ENCODE data around the gene RNU2-1.
"Not testable (repeated sequence)": the region's sequence is repeated elsewhere in the genome, so short reads cannot be mapped to it uniquely, and the experiment has no call there.

RNU2-1 gene

DNA sequence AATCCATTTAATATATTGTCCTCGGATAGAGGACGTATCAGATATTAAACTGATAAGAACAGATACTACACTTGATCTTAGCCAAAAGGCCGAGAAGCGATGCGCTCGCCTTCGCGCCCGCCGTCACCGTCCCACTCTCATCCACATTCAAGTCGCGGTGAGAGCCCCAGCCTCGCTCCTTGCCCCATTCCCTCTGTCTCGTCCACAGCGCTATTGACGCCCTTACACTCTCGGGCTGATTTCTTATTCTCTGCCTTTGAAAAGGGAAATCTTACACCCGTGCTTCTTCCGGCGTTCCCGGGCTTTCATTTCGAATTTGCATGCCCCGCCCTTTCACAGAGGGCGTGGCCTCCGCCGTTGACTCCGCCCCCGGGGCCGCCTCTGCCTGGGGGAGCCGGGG lies at the start of gene RNU2-1:
Gene RNU2-1, minus strand, starts transcription at position 101 of the 400 bp plus-strand sequence.
- not testable (repeated sequence) for H3K9me3 ChIP-seq (ENCODE audit: control insufficient read depth, insufficient read depth, low read depth, low read length); H3K27me3 ChIP-seq (ENCODE audit: control insufficient read depth, insufficient read depth, low read length); H3K4me1 ChIP-seq (ENCODE audit: control insufficient read depth, insufficient read depth, low read length); H3K9ac ChIP-seq (ENCODE audit: low read length); H3K4me3 ChIP-seq (ENCODE audit: low read depth, low read length); H3K27ac ChIP-seq (ENCODE audit: low read depth, low read length); H3K36me3 ChIP-seq (ENCODE audit: control insufficient read depth, insufficient read depth, low read length)

GRCh38 chr17:43272914-43273313 lies 39.1 kb upstream of the RNU2-1 start:
- H3K9me3 ChIP-seq (ENCODE audit: control insufficient read depth, insufficient read depth, low read depth, low read length); H3K4me1 ChIP-seq (ENCODE audit: control insufficient read depth, insufficient read depth, low read length); H3K9ac ChIP-seq (ENCODE audit: low read length); H3K36me3 ChIP-seq (ENCODE audit: control insufficient read depth, insufficient read depth, low read length); H3K27me3 ChIP-seq (ENCODE audit: control insufficient read depth, insufficient read depth, low read length); H3K27ac ChIP-seq (ENCODE audit: low read depth, low read length); H3K4me3 ChIP-seq (ENCODE audit: low read depth, low read length): not testable (repeated sequence)

DNA sequence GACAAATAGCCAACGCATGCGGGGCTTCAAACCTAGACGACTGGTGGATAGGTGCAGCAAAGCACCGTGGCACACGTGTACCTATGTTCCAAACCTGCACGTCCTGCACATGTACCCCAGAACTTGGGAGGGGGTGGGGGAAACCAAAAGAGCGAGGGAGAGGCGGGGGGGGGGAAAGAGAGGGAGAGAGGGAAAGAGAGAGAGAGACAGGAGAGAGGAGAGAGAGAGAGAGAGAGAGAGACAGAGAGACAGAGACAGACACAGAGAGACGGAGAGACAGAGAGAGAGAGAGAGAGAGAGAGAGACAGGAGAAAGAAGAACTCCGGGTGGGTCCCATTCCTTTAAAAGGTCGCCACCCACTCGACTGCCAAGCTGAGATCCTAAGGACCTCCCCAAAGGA lies 38.7 kb upstream of the RNU2-1 start:
- H3K9me3 ChIP-seq (ENCODE audit: control insufficient read depth, insufficient read depth, low read depth, low read length); H3K9ac ChIP-seq (ENCODE audit: low read length); H3K4me3 ChIP-seq (ENCODE audit: low read depth, low read length); H3K27me3 ChIP-seq (ENCODE audit: control insufficient read depth, insufficient read depth, low read length); H3K4me1 ChIP-seq (ENCODE audit: control insufficient read depth, insufficient read depth, low read length); H3K36me3 ChIP-seq (ENCODE audit: control insufficient read depth, insufficient read depth, low read length); H3K27ac ChIP-seq (ENCODE audit: low read depth, low read length): not testable (repeated sequence)

- H3K36me3 ChIP-seq (ENCODE audit: control insufficient read depth, insufficient read depth, low read length); H3K4me3 ChIP-seq (ENCODE audit: low read depth, low read length); H3K4me1 ChIP-seq (ENCODE audit: control insufficient read depth, insufficient read depth, low read length); H3K27ac ChIP-seq (ENCODE audit: low read depth, low read length); H3K9me3 ChIP-seq (ENCODE audit: control insufficient read depth, insufficient read depth, low read depth, low read length); H3K9ac ChIP-seq (ENCODE audit: low read length); H3K27me3 ChIP-seq (ENCODE audit: control insufficient read depth, insufficient read depth, low read length): not testable (repeated sequence)
Measured at GRCh38 chr17:43270552-43271504, 37.1 kb upstream of the RNU2-1 start.

DNA sequence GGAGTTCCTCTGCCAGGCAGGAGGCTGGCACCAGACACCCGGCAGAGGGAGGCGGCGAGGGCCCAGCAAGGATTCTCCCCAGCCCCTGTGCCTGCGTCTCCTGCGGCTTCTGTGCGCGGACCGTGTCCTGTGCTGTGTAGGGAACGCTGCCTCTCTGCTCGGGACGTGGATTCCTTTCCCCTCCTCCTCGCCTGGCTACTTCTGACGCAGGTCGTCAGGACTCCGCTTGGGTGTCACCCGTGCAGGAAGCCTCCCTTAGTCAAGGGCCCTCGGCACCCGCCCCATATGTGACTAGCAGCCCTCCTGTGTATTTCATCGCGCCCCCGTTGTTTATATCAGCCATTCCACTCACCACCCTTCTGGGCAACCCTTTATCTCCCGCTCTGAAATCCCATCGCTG lies 12.7 kb upstream of the RNU2-1 start:
- H3K27ac ChIP-seq (ENCODE audit: low read depth, low read length); H3K9me3 ChIP-seq (ENCODE audit: control insufficient read depth, insufficient read depth, low read depth, low read length); H3K4me3 ChIP-seq (ENCODE audit: low read depth, low read length): not testable (repeated sequence)

DNA sequence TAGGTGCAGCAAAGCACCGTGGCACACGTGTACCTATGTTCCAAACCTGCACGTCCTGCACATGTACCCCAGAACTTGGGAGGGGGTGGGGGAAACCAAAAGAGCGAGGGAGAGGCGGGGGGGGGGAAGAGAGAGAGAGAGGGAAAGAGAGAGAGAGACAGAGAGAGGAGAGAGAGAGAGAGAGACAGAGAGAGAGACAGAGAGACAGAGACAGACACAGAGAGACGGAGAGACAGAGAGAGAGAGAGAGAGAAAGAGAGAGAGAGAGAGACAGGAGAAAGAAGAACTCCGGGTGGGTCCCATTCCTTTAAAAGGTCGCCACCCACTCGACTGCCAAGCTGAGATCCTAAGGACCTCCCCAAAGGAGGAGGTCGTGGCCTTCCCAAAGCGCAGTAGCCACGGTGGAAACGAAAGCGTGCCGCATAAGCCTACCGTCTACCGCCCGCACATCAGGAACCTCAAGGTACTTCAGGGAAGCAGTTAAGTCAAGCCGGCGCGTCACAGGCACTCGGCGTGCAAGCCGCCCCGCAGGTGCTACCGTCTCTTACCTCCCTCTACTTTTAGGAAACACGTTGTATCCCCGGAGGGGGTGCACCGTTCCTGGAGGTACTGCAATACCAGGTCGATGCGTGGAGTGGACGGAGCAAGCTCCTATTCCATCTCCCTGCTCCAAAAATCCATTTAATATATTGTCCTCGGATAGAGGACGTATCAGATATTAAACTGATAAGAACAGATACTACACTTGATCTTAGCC lies 7.0 kb upstream of the RNU2-1 start:
- H3K27ac ChIP-seq (ENCODE audit: low read depth, low read length); H3K9ac ChIP-seq (ENCODE audit: low read length); H3K27me3 ChIP-seq (ENCODE audit: control insufficient read depth, insufficient read depth, low read length); H3K4me1 ChIP-seq (ENCODE audit: control insufficient read depth, insufficient read depth, low read length); H3K36me3 ChIP-seq (ENCODE audit: control insufficient read depth, insufficient read depth, low read length); H3K9me3 ChIP-seq (ENCODE audit: control insufficient read depth, insufficient read depth, low read depth, low read length); H3K4me3 ChIP-seq (ENCODE audit: low read depth, low read length): not testable (repeated sequence)

More for the DNA sequence above, 12.7 kb upstream of the RNU2-1 start:
- not testable (repeated sequence) for H3K27me3 ChIP-seq (ENCODE audit: control insufficient read depth, insufficient read depth, low read length); H3K4me1 ChIP-seq (ENCODE audit: control insufficient read depth, insufficient read depth, low read length); H3K9ac ChIP-seq (ENCODE audit: low read length); H3K36me3 ChIP-seq (ENCODE audit: control insufficient read depth, insufficient read depth, low read length)

- not testable (repeated sequence) for H3K36me3 ChIP-seq (ENCODE audit: control insufficient read depth, insufficient read depth, low read length); H3K9ac ChIP-seq (ENCODE audit: low read length); H3K27me3 ChIP-seq (ENCODE audit: control insufficient read depth, insufficient read depth, low read length); H3K9me3 ChIP-seq (ENCODE audit: control insufficient read depth, insufficient read depth, low read depth, low read length); H3K27ac ChIP-seq (ENCODE audit: low read depth, low read length); H3K4me3 ChIP-seq (ENCODE audit: low read depth, low read length); H3K4me1 ChIP-seq (ENCODE audit: control insufficient read depth, insufficient read depth, low read length)
Measured at GRCh38 chr17:43239597-43239996, 5.8 kb upstream of the RNU2-1 start.

DNA sequence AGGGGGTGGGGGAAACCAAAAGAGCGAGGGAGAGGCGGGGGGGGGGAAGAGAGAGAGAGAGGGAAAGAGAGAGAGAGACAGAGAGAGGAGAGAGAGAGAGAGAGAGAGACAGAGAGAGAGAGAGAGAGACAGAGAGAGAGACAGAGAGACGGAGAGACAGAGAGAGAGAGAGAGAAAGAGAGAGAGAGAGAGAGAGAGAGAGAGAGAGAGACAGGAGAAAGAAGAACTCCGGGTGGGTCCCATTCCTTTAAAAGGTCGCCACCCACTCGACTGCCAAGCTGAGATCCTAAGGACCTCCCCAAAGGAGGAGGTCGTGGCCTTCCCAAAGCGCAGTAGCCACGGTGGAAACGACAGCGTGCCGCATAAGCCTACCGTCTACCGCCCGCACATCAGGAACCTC lies 514 bp downstream of the RNU2-1 start:
- H3K27ac ChIP-seq (ENCODE audit: low read depth, low read length); H3K4me3 ChIP-seq (ENCODE audit: low read depth, low read length); H3K36me3 ChIP-seq (ENCODE audit: control insufficient read depth, insufficient read depth, low read length); H3K9me3 ChIP-seq (ENCODE audit: control insufficient read depth, insufficient read depth, low read depth, low read length); H3K9ac ChIP-seq (ENCODE audit: low read length); H3K4me1 ChIP-seq (ENCODE audit: control insufficient read depth, insufficient read depth, low read length); H3K27me3 ChIP-seq (ENCODE audit: control insufficient read depth, insufficient read depth, low read length): not testable (repeated sequence)

GRCh38 chr17:43232021-43232699 lies 1.6 kb downstream of the RNU2-1 start:
- not testable (repeated sequence) for H3K36me3 ChIP-seq (ENCODE audit: control insufficient read depth, insufficient read depth, low read length); H3K4me1 ChIP-seq (ENCODE audit: control insufficient read depth, insufficient read depth, low read length); H3K9me3 ChIP-seq (ENCODE audit: control insufficient read depth, insufficient read depth, low read depth, low read length); H3K27me3 ChIP-seq (ENCODE audit: control insufficient read depth, insufficient read depth, low read length)
- Histone ChIP-seq H3K4me3 (ENCODE audit: low read depth, low read length) (peak overlapping the region; percentile 31; the same call in 1 of the 2 replicates), H3K9ac (ENCODE audit: low read length) (peak overlapping the region; percentile 46), H3K27ac (ENCODE audit: low read depth, low read length) (peak overlapping the region; percentile 68; the same call in 1 of the 2 replicates)

GRCh38 chr17:43231205-43232020 lies 2.4 kb downstream of the RNU2-1 start:
- not testable (repeated sequence) for H3K27me3 ChIP-seq (ENCODE audit: control insufficient read depth, insufficient read depth, low read length); H3K36me3 ChIP-seq (ENCODE audit: control insufficient read depth, insufficient read depth, low read length); H3K9me3 ChIP-seq (ENCODE audit: control insufficient read depth, insufficient read depth, low read depth, low read length); H3K4me1 ChIP-seq (ENCODE audit: control insufficient read depth, insufficient read depth, low read length)
- Histone ChIP-seq H3K9ac (ENCODE audit: low read length) (peak overlapping the region; percentile 46), H3K4me3 (ENCODE audit: low read depth, low read length) (peak overlapping the region; percentile 31; the same call in 1 of the 2 replicates), H3K27ac (ENCODE audit: low read depth, low read length) (peak overlapping the region; percentile 68; the same call in 1 of the 2 replicates)
